Stimulated activated naive CD8-positive, alpha-beta T cell treated with anti-CD3 and anti-CD28 coated beads, Interleukin-15, amount 100 ng/mL, for 72 hours (primary cell): Measurements from ENCODE around the gene PTPRG.

Source experiments
- ATAC-seq: fragments of 150-1000 bp; cut with Tn5 transposase; 2 replicates; pipeline ENCODE4 v1.10.0; 2021; ENCODE audit warnings: mild to moderate bottlenecking, moderate library complexity
- DNase-seq, 2 donors: peaks; one replicate each; pipeline ENCODE4 v3.0.0; 2021 to 2022
- H3K27ac Mint-ChIP-seq, 2 donors: one replicate each; pipeline ENCODE4 v1.8.0; 2022; ENCODE audit warnings: mild to moderate bottlenecking in 2 of 2, mixed read lengths in 2 of 2, moderate library complexity in 2 of 2
- H3K27me3 Mint-ChIP-seq: one replicate; pipeline ENCODE4 v1.8.0; 2022; ENCODE audit warnings: mixed read lengths
- H3K4me1 Mint-ChIP-seq: one replicate; pipeline ENCODE4 v1.8.0; 2022; ENCODE audit warnings: mild to moderate bottlenecking, mixed read lengths
- H3K4me3 Mint-ChIP-seq, 2 donors: one replicate each; pipeline ENCODE4 v1.8.0; 2022; ENCODE audit warnings: mild to moderate bottlenecking in 2 of 2, mixed read lengths in 2 of 2, moderate library complexity in 1 of 2
- H3K9me3 Mint-ChIP-seq, 2 donors: one replicate each; pipeline ENCODE4 v1.8.0; 2022; ENCODE audit warnings: mixed read lengths in 2 of 2

Gene PTPRG

DNA sequence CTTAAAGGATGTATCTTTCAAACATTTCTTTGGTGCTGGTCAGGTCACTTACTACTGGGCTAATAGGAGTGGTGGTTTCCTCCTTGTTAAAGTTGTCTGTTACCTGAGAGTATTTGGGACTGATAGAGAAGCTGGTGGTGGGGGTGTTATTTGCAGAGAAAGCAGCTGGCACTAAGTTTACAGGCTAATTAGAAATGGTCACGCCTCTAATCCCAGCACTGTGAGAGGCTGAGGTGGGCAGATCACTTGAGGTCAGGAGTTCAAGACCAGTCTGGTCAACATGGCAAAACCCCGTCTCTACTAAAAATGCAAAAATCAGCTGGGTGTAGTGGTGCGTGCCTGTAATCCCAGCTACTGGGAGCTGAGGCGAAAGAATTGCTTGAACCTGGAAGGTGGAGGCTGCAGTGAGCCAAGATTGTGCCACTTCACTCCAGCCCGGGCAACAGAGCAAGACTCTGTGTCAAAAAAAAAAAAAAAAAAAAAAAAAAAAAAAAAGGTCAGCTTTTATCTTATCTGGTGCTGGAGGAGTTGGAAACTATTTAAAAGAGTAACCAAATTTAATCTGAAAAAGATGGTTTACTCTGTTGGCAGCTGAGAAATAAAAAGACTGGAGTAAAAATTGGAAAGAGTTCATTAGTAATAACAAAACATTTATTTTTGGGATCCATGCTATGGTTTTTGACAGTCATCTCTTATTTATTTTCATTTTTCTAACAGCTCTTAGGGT, 332.6 kb downstream of the PTPRG start:
- no peak overlapping the region for H3K4me3 Mint-ChIP-seq
- H3K27me3 Mint-ChIP-seq: peaks cover 25% of the 10 kb centered on the region
- no peak for ATAC-seq
- peaks cover 18% of the 10 kb centered on the region for H3K4me1 Mint-ChIP-seq
- no peak for DNase-seq
- H3K27ac Mint-ChIP-seq: no peak overlapping the region
- H3K9me3 Mint-ChIP-seq: peaks cover 0 to 11% of the 10 kb centered on the region in 2 donors

- DNase-seq (peak; percentile 71 to 89), ATAC-seq (peak; percentile 99)
- Mint-ChIP-seq H3K9me3 (peaks cover 0 to 12% of the 10 kb centered on the region in 2 donors), H3K4me1 (peaks cover 18% of the 10 kb centered on the region), H3K4me3 (peak overlapping the region in 1 of 2 donors; percentile 67), H3K27ac (no peak overlapping the region), H3K27me3 (peaks cover 21% of the 10 kb centered on the region)
Observed at GRCh38 chr3:61894988-61895935, 333.9 kb downstream of the PTPRG start.

- ATAC-seq (no peak), DNase-seq (no peak)
- Mint-ChIP-seq H3K9me3 (peaks cover 0 to 12% of the 10 kb centered on the region in 2 donors), H3K4me3 (no peak overlapping the region), H3K4me1 (peaks cover 18% of the 10 kb centered on the region), H3K27ac (no peak overlapping the region), H3K27me3 (peaks cover 22% of the 10 kb centered on the region)
Observed at GRCh38 chr3:61896251-61896650, 334.9 kb downstream of the PTPRG start.

- DNase-seq: no peak
- H3K27ac Mint-ChIP-seq: no peak overlapping the region
- peaks cover 22% of the 10 kb centered on the region for H3K27me3 Mint-ChIP-seq
- ATAC-seq: no peak
- H3K9me3 Mint-ChIP-seq: peaks cover 0 to 12% of the 10 kb centered on the region in 2 donors
- H3K4me1 Mint-ChIP-seq: peaks cover 18% of the 10 kb centered on the region
- H3K4me3 Mint-ChIP-seq: no peak overlapping the region
Observed at GRCh38 chr3:61897848-61898247, 336.5 kb downstream of the PTPRG start.

- Mint-ChIP-seq H3K27ac (no peak overlapping the region), H3K4me1 (peaks cover 19% of the 10 kb centered on the region), H3K4me3 (no peak overlapping the region), H3K27me3 (peaks cover 22% of the 10 kb centered on the region), H3K9me3 (peaks cover 0 to 12% of the 10 kb centered on the region in 2 donors)
- DNase-seq (no peak), ATAC-seq (no peak)
Observed at GRCh38 chr3:61899700-61900462, 338.5 kb downstream of the PTPRG start.

GRCh38 chr3:61901496-61901895, 340.1 kb downstream of the PTPRG start:
- no peak for DNase-seq
- Mint-ChIP-seq H3K4me3 (no peak overlapping the region), H3K27me3 (peaks cover 22% of the 10 kb centered on the region), H3K4me1 (peaks cover 5% of the 10 kb centered on the region), H3K27ac (no peak overlapping the region), H3K9me3 (peaks cover 0 to 12% of the 10 kb centered on the region in 2 donors)
- no peak for ATAC-seq

GRCh38 chr3:61901986-61902385, 340.6 kb downstream of the PTPRG start:
- DNase-seq (no peak), ATAC-seq (no peak)
- Mint-ChIP-seq H3K27me3 (peaks cover 22% of the 10 kb centered on the region), H3K27ac (no peak overlapping the region), H3K4me3 (no peak overlapping the region), H3K9me3 (peaks cover 0 to 12% of the 10 kb centered on the region in 2 donors), H3K4me1 (peaks cover 5% of the 10 kb centered on the region)

DNA sequence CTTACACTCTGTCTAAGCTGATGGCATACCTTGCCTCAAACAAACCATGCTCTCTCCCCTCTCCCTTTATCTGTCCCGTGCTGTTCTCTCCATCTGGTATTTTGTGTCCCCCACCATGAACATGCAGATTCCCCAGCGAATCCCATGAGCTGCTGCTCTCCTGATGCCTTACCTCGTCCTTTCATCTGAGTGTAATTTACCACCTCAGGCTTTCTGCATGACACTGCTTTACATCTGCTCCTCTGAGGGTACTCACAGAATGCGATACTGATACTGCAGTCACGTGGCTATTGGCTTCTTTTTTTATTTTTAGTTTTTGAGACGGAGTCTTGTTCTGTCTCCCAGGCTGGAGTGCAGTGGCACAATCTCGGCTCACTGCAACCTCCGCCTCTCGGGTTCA, 341.7 kb downstream of the PTPRG start:
- Mint-ChIP-seq H3K9me3 (peaks cover 0 to 10% of the 10 kb centered on the region in 2 donors), H3K27ac (peak overlapping the region in 1 of 2 donors; percentile 86), H3K4me1 (peaks cover 5% of the 10 kb centered on the region), H3K27me3 (peaks cover 20% of the 10 kb centered on the region), H3K4me3 (no peak overlapping the region)
- DNase-seq (no peak), ATAC-seq (no peak)

- H3K4me3 Mint-ChIP-seq: no peak overlapping the region
- no peak for DNase-seq
Observed at GRCh38 chr3:61903931-61904657, 342.7 kb downstream of the PTPRG start.

DNA sequence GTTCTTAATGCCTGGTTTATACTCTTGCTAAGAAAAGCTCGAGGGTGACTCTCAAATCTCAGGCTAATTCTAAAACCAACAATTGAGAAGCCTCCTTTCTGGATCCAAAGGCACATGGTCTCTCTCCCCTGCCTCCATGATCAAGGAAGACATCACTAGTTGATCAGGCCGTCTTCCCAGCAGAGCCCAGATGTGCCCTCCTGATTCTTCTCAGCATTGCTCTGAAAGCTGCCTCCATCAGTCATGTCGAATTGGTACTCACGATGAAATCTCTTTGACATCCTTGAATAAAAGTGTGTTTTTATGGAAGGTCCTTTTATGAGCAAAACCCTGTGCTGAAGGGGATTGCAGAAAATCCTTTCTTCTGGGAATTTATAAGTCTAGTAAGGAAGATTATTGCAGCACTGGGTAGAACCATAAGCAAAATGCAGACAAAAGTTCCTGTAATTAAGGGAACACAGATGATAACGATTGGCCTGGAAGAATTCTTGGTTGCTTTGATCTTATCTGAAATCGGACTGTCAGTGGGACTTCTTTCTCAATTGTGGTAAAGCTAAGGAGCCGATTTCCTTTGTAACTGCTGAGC, 345.9 kb downstream of the PTPRG start:
- peaks cover 5% of the 10 kb centered on the region for H3K4me1 Mint-ChIP-seq
- H3K9me3 Mint-ChIP-seq: no peaks in the 10 kb centered on the region
- DNase-seq (no peak), ATAC-seq (no peak)
- H3K4me3 Mint-ChIP-seq: no peak overlapping the region
- H3K27ac Mint-ChIP-seq: no peak overlapping the region
- no peaks in the 10 kb centered on the region for H3K27me3 Mint-ChIP-seq

More at GRCh38 chr3:61903931-61904657, 342.7 kb downstream of the PTPRG start:
- H3K4me1 Mint-ChIP-seq: peaks cover 5% of the 10 kb centered on the region
- peaks cover 0 to under 1% of the 10 kb centered on the region in 2 donors for H3K9me3 Mint-ChIP-seq
- H3K27me3 Mint-ChIP-seq: peaks cover 10% of the 10 kb centered on the region
- H3K27ac Mint-ChIP-seq: peak overlapping the region in 1 of 2 donors; percentile 59
- peak; percentile 66 for ATAC-seq

DNA sequence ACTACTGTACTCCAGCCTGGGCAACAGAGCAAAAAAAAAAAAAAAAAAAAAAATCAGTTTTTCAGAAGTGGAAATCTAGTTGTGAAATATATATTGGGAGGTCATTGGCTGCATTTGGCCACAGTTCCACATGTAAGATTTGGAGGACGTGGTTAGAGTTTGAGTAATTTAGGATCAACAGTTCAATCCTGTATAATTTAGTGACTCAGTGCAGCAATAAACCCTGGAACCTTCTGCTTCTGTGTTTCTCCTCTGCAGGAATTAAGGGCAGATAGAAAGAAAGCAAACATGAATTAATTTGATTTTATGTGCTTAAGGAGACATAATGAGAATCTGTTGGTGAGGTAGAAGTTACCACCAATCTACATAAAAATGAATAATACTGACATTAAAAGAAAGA, 347.0 kb downstream of the PTPRG start:
- no peak for DNase-seq
- Mint-ChIP-seq H3K27ac (no peak overlapping the region), H3K27me3 (no peaks in the 10 kb centered on the region), H3K9me3 (no peaks in the 10 kb centered on the region), H3K4me3 (no peak overlapping the region), H3K4me1 (peaks cover 5% of the 10 kb centered on the region)
- ATAC-seq: no peak

DNA sequence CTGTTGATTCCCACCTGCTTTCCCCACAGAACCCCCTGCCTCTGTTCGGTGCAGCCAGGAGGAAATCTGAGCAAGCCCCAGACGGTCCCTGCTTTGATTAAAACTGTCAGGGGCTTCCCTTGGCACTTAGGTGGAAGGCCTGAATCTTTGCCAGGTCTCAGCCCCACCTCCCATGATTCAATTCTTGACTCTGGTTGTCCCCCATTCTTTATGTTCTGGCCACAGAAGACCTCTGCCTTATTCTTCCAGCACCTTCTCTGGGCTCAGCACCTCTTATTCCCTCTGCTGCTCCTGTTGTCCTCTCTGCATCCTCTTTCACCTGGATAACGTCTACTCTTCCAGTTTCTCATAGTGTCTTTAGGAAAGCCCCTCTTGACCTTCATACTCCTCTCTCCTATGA, 349.4 kb downstream of the PTPRG start:
- Mint-ChIP-seq H3K9me3 (no peaks in the 10 kb centered on the region), H3K4me1 (no peaks in the 10 kb centered on the region), H3K27me3 (no peaks in the 10 kb centered on the region), H3K4me3 (no peak overlapping the region), H3K27ac (peak overlapping the region in 1 of 2 donors; percentile 49)
- no peak for ATAC-seq
- DNase-seq: no peak

GRCh38 chr3:61912158-61912557, 350.8 kb downstream of the PTPRG start:
- no peak for ATAC-seq
- Mint-ChIP-seq H3K27ac (no peak overlapping the region), H3K4me3 (no peak overlapping the region), H3K9me3 (no peaks in the 10 kb centered on the region), H3K27me3 (no peaks in the 10 kb centered on the region), H3K4me1 (no peaks in the 10 kb centered on the region)
- no peak for DNase-seq

DNA sequence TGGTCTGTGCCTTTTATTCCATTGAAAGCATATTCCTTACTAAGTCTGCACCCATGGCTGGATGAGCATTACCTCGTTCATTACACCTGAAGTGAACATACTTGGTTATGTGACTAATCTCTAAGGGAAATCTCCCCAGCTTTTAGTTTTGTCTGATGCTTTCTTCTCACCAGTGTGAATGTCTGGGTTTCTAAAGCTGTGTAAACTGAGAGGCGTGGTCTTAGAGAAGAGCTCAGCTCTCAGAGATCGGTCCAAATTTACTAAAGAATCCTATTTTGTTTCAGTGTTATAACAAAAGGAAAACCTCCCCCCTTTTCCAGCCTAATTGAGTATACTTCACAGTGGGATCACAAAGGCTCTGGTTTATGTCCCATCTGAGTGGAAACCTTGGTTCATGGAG, 352.3 kb downstream of the PTPRG start:
- Mint-ChIP-seq H3K4me3 (no peak overlapping the region), H3K4me1 (no peaks in the 10 kb centered on the region), H3K9me3 (no peaks in the 10 kb centered on the region), H3K27ac (no peak overlapping the region), H3K27me3 (no peaks in the 10 kb centered on the region)
- ATAC-seq: no peak
- no peak for DNase-seq
